ENCODE results near the gene ICE2.

The ICE2 gene

DNA sequence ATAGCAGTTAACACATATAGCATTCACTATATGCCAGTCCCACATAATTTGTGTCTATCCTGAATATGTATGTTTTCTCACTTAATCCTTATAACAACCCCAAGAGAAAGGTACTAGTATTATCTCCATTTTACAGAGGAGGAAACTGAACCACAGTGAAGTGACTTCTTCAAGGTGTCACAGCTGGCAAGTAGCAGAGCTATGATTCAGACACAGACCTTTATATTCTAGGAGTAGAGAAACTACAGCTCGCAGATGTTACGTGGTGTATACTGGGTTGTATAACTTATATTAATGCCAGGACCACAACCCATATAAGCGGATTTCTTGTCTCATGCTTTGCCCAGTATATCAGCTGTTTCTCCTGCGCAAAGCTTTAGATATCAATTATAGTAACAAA lies 29.5 kb upstream of the ICE2 start:
- Histone ChIP-seq H3K4me3 (replicated peaks; ENCODE audit: insufficient read depth, low read length) (no peak overlapping the region), H3K27me3 (ENCODE audit: insufficient read depth, poor library complexity, severe bottlenecking) (peaks cover 9% of the 10 kb centered on the region), H3K27ac (replicated peaks) (no peak overlapping the region)
- TF ChIP-seq GABPA (IDR thresholded peaks at IDR 0.05; ENCODE audit: low read depth) (no peak), SPI1 (IDR thresholded peaks at IDR 0.05; ENCODE audit: borderline replicate concordance, low read depth) (no peak), POLR2AphosphoS5 (IDR thresholded peaks at IDR 0.05; ENCODE audit: low read depth) (no peak)
- TF ChIP-seq, protein P1, sequence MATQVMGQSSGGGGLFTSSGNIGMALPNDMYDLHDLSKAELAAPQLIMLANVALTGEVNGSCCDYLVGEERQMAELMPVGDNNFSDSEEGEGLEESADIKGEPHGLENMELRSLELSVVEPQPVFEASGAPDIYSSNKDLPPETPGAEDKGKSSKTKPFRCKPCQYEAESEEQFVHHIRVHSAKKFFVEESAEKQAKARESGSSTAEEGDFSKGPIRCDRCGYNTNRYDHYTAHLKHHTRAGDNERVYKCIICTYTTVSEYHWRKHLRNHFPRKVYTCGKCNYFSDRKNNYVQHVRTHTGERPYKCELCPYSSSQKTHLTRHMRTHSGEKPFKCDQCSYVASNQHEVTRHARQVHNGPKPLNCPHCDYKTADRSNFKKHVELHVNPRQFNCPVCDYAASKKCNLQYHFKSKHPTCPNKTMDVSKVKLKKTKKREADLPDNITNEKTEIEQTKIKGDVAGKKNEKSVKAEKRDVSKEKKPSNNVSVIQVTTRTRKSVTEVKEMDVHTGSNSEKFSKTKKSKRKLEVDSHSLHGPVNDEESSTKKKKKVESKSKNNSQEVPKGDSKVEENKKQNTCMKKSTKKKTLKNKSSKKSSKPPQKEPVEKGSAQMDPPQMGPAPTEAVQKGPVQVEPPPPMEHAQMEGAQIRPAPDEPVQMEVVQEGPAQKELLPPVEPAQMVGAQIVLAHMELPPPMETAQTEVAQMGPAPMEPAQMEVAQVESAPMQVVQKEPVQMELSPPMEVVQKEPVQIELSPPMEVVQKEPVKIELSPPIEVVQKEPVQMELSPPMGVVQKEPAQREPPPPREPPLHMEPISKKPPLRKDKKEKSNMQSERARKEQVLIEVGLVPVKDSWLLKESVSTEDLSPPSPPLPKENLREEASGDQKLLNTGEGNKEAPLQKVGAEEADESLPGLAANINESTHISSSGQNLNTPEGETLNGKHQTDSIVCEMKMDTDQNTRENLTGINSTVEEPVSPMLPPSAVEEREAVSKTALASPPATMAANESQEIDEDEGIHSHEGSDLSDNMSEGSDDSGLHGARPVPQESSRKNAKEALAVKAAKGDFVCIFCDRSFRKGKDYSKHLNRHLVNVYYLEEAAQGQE (IDR thresholded peaks at IDR 0.05; ENCODE audit: insufficient replicate concordance, low read depth), result no peak
- TF ChIP-seq, protein P2, sequence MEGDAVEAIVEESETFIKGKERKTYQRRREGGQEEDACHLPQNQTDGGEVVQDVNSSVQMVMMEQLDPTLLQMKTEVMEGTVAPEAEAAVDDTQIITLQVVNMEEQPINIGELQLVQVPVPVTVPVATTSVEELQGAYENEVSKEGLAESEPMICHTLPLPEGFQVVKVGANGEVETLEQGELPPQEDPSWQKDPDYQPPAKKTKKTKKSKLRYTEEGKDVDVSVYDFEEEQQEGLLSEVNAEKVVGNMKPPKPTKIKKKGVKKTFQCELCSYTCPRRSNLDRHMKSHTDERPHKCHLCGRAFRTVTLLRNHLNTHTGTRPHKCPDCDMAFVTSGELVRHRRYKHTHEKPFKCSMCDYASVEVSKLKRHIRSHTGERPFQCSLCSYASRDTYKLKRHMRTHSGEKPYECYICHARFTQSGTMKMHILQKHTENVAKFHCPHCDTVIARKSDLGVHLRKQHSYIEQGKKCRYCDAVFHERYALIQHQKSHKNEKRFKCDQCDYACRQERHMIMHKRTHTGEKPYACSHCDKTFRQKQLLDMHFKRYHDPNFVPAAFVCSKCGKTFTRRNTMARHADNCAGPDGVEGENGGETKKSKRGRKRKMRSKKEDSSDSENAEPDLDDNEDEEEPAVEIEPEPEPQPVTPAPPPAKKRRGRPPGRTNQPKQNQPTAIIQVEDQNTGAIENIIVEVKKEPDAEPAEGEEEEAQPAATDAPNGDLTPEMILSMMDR (IDR thresholded peaks at IDR 0.05; ENCODE audit: insufficient read depth, low read length), result no peak
- DNase-seq (ENCODE audit: low read depth in 1 of 2, low spot score in 1 of 2), result no peak

DNA sequence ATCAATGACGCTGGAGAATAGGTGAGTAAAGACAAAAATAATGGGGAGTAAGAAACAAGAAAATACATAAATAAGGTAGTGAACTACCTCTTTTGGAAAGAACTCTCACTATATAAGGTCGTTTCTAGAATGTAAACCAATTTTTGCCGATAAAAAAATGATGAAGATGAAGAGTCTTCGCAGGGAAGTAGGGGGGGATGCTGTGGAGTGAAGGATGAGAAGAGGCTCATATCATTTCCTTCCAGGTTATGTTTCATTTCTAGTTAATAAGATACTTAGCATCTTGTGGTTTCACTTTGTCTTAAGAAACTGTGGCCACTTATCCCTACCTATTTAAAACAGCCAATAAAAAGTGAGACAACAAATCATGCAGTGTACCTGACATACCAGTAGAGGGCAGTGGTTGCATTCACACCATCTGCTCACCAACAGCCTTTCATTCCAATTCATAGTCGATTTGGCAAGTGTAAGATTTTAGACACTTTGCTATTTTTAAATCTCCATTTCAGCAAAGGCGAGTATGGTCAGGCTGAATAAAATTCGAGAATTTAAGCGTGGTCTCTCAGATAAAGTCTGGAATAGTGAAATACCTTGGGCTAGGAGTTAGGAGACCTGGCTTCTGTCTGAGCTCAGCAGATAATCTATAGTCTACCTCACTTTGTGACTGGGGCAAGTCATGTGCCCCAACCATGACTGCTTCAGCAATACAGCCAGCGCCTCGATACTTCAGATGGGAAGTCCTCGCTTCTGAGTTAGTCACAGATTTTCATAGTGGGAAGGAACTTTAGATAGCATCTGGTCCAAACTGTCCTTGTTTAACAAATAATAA lies 28.9 kb upstream of the ICE2 start:
- peaks cover 9% of the 10 kb centered on the region for H3K27me3 ChIP-seq (ENCODE audit: insufficient read depth, poor library complexity, severe bottlenecking)
- peak in 1 of 2 experiments; percentile 24 for DNase-seq (ENCODE audit: low read depth in 1 of 2, low spot score in 1 of 2)
- no peak overlapping the region for H3K27ac ChIP-seq (replicated peaks)
- no peak for TF ChIP-seq SPI1 (IDR thresholded peaks at IDR 0.05; ENCODE audit: borderline replicate concordance, low read depth)
- TF ChIP-seq, protein P1 (IDR thresholded peaks at IDR 0.05; ENCODE audit: insufficient replicate concordance, low read depth), result no peak
- TF ChIP-seq, protein P2 (IDR thresholded peaks at IDR 0.05; ENCODE audit: insufficient read depth, low read length), result peak; percentile 94
- H3K4me3 ChIP-seq (replicated peaks; ENCODE audit: insufficient read depth, low read length), result no peak overlapping the region

DNA sequence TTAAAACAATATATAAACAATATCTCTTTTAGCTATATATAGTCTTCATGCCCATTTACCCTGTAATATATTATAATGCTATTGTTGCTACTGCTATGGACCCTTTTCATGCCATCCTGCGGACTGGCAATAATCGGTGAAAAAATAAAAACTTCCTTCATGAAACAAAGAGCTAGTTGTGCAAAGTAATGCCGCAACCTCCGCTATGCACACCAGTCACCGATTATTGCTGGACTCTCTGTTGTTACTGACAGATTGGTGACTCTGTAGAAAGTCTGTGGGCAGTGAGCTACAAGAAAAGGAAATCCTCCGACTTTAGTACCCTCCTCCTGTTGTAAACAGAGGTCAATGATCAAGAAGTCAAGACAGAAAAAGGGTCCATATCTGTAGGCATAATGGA lies 17.9 kb upstream of the ICE2 start:
- DNase-seq (ENCODE audit: low read depth in 1 of 2, low spot score in 1 of 2), result no peak
- no peaks in the 10 kb centered on the region for H3K27me3 ChIP-seq (ENCODE audit: insufficient read depth, poor library complexity, severe bottlenecking)

More for the DNA sequence above, 17.9 kb upstream of the ICE2 start:
- Histone ChIP-seq H3K4me3 (replicated peaks; ENCODE audit: insufficient read depth, low read length) (no peak overlapping the region), H3K27ac (replicated peaks) (no peak overlapping the region)
- TF ChIP-seq GABPA (IDR thresholded peaks at IDR 0.05; ENCODE audit: low read depth) (no peak), SPI1 (IDR thresholded peaks at IDR 0.05; ENCODE audit: borderline replicate concordance, low read depth) (no peak), POLR2AphosphoS5 (IDR thresholded peaks at IDR 0.05; ENCODE audit: low read depth) (no peak)
- TF ChIP-seq, protein P2 (IDR thresholded peaks at IDR 0.05; ENCODE audit: insufficient read depth, low read length), result no peak
- TF ChIP-seq, protein P1 (IDR thresholded peaks at IDR 0.05; ENCODE audit: insufficient replicate concordance, low read depth), result no peak

Data from HL-60 (cell line).